GM10266 (cell line): ENCODE data around the gene DLG2.

Experiments
- DNase-seq: peaks from one replicate; pipeline ENCODE4 v3.0.0; 2012; ENCODE audit errors: extremely low spot score
- TF ChIP-seq, protein P1 (sequence below): IDR thresholded peaks from 2 replicates; pipeline ENCODE4 v1.5.1; 2012; ENCODE audit warnings: mild to moderate bottlenecking, low read depth; ENCODE audit not compliant: control insufficient read depth, insufficient read depth; ENCODE audit errors: missing control alignments

Gene DLG2

DNA sequence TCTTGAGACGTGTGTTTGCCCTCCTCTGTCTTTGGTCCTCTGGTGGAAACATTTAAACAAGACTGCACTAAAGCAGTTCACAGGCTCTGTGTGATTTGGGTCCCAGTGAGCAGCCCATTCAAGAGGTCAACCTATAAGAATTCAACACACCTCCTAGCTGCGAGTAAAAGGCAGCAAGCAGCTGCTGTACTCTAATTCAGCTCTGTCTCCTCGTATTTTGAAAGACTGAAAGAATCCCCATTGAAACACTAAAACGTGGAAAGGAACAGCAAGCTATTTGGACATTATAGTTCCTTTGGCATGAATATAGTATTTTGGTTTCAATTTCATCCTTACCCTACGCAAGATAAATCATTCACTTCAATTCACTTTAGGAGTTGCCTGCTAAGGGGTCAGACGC lies 1046.7 kb downstream of the DLG2 start:
- TF ChIP-seq, protein P1, sequence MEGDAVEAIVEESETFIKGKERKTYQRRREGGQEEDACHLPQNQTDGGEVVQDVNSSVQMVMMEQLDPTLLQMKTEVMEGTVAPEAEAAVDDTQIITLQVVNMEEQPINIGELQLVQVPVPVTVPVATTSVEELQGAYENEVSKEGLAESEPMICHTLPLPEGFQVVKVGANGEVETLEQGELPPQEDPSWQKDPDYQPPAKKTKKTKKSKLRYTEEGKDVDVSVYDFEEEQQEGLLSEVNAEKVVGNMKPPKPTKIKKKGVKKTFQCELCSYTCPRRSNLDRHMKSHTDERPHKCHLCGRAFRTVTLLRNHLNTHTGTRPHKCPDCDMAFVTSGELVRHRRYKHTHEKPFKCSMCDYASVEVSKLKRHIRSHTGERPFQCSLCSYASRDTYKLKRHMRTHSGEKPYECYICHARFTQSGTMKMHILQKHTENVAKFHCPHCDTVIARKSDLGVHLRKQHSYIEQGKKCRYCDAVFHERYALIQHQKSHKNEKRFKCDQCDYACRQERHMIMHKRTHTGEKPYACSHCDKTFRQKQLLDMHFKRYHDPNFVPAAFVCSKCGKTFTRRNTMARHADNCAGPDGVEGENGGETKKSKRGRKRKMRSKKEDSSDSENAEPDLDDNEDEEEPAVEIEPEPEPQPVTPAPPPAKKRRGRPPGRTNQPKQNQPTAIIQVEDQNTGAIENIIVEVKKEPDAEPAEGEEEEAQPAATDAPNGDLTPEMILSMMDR, result no peak
- no peak for DNase-seq

DNA sequence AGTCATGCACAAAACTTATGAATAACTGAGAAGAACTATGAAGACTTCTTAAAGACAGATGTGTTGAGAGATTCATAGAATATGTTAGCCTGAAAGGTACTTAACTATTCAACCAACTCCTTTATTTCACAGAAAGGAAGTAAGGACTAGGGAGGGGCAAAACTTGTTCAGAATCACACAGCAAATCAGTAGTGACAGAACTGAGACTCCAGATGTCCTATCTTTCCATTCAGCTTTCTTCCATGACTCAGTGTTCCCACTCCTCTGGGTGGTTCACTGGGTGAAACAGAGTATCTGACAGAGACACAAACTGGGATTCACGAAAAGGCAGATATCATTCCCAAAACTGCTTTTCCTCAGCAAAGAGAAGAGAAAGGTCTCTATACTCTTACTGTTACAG lies 1053.3 kb downstream of the DLG2 start:
- no peak for DNase-seq
- TF ChIP-seq, protein P1, result no peak

DNA sequence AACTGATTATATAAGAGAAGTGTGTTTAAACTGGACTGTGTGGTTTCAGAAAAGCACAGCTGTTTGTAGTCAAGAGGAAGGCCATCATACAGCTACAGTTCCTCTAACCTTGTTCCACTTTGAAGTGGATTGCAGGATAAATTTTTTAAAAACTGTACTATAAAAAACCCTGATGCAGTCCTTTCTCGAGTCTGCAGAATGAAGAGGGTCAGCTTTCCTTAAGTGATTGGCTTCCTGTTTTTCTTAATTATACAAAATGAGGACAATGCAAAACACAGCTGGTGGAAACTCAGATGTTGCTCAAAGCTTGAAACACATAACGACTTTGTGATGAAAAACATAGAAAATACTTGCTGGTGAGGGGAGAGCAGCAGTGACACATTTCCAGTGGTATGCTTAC lies 1060.5 kb downstream of the DLG2 start:
- TF ChIP-seq, protein P1, result no peak
- no peak for DNase-seq

DNA sequence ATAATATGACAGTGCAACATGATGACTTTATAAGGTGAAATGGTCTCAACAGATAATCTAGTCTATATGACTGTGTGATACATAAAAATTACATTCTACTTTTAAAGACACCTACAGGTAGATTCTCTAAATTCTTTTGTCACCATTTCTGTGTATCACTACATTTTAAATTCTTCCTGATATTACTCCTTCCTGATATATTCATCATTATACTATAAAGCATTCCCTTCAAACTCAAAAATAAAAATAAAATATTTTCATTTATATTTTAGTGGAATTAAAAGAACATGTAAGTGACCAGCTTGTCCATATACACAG lies 1062.3 kb downstream of the DLG2 start:
- TF ChIP-seq, protein P1, result no peak
- no peak for DNase-seq

DNA sequence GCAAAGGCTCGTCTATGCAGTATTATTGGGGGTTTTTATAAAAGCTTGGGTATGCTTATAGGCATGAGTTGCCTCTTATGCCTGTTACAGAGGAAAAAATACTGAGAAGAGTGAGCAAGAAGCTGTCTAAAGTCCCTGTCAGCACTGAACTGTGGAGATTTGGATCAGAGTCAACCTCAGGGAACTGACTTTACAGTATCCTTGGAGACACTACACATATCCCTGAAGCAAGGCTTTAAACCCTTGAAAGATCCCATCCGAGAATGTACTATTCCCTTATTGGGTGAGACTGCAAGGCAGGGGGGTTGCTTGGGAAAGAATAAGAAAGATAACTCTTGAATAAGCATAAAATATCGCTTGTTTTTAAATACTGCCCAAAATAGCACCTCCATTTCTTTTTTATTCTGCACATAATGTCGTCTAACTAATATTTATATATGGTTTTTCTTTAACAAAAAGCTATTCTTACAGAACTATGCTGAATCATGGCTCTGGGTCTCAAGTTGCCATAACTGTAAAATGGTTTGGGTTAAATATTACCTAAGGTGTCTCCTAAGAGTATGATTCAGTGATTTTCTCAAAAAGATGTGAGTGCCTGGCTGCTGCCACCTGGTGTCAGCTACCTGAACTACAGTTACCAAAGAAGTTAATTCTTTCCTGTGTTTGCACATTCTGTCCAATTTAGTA lies 1062.8 kb downstream of the DLG2 start:
- DNase-seq, result peak; percentile 27
- TF ChIP-seq, protein P1, result peak; percentile 77

DNA sequence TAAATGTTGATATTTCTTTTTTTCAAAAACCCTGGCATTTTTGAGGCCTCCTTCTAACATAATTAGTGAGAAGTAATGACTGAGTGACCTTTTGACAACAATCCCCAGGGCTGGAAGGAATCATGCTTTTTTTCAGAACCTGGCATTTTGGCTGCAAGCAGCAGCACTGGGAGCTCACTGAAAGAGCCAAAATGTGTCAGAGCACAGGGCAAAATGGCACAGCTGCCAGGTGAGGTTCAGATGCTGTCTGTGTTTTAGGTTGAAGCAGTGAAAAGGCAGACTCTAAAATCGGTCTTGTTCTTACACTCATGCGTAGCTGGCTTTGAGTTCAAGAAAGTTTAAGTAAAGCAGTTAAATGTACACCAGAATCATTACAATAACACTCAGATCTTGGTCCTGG lies 1063.8 kb downstream of the DLG2 start:
- TF ChIP-seq, protein P1, result no peak
- DNase-seq, result no peak

DNA sequence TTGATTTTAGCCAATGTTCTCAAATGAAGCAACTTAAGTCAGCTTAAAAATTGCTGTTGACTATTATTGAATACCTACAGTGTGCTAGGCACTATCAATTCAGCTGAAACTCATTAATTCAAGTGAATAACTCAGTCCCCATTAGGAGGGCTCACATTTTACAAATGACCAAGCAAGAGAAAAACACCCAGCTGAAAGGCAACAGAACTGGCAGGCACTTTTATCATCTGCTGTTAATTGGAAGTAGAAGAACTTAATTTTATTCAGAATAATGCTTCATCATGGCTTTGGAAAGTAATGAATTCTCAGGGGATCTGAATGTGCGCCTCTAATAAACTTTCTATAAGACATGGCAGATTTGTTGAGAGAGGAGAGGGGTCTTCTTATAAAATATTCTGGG lies 1066.9 kb downstream of the DLG2 start:
- TF ChIP-seq, protein P1, result no peak
- no peak for DNase-seq
